ENCODE measurements around the gene PGAP3. TPM values are rescaled to one million over a fixed set of nuclear protein-coding genes. Genes with fewer than 3 reads are reported as not detected.

PGAP3 gene
- total RNA-seq, 1 donor from 2014 or later = 24.9 TPM

GRCh38 chr17:39678340-39679116, 9.3 kb downstream of the PGAP3 start:
- H3K9me3 Mint-ChIP-seq (ENCODE audit: low read depth) = no peaks in the 10 kb centered on the region
- H3K4me3 Mint-ChIP-seq (ENCODE audit: unreplicated experiment) = no peak overlapping the region
- TF ChIP-seq, protein P1, sequence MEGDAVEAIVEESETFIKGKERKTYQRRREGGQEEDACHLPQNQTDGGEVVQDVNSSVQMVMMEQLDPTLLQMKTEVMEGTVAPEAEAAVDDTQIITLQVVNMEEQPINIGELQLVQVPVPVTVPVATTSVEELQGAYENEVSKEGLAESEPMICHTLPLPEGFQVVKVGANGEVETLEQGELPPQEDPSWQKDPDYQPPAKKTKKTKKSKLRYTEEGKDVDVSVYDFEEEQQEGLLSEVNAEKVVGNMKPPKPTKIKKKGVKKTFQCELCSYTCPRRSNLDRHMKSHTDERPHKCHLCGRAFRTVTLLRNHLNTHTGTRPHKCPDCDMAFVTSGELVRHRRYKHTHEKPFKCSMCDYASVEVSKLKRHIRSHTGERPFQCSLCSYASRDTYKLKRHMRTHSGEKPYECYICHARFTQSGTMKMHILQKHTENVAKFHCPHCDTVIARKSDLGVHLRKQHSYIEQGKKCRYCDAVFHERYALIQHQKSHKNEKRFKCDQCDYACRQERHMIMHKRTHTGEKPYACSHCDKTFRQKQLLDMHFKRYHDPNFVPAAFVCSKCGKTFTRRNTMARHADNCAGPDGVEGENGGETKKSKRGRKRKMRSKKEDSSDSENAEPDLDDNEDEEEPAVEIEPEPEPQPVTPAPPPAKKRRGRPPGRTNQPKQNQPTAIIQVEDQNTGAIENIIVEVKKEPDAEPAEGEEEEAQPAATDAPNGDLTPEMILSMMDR (IDR thresholded peaks at IDR 0.05) = peak; percentile 23
- H3K27me3 Mint-ChIP-seq (ENCODE audit: low read depth) = no peaks in the 10 kb centered on the region
- DNase-seq (ENCODE audit: low spot score) = no peak
- peaks cover 47% of the 10 kb centered on the region for H3K4me1 Mint-ChIP-seq (ENCODE audit: low read depth)
- peak overlapping the region; percentile 93 for H3K27ac Mint-ChIP-seq (ENCODE audit: unreplicated experiment)
- peaks cover 6% of the 10 kb centered on the region for H3K36me3 Mint-ChIP-seq (ENCODE audit: low read depth)

DNA sequence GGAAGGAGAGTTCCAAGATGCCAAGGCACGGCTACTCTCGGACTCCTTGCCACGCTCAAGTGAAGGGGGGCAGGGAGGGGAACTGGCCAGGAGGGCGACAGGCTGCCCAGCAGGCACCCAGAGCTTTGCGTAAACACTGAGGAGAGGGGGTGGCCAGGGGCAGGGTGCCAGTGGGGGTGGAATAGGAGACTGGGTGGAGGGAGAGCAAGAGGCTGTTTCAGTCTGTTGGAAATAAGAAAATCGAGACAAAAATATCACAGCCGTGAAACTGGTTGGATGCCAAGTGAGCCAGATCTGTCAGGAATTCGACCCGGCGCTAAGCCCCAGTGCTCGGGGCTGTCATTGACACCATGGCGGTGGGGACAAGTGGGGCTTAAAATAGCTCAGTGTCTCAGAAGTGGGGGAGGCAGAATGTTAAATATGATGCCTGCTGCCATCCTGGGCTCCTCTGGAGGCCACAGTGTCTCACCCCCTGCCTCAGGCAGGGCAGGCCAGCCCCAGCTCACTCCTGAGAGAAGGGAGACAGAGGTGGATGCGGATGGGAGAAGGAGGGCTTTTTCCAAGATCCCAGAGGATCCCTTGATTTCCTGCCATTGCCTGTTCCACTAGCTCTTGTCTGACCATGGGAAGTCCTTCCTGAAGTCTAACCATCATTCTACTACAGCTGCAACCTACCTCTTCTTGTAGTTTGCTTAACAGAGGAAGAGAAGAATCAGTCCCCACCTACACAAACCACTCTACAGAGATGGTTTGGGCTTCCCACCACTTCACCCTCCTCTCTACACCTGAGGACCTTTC, 10.1 kb downstream of the PGAP3 start:
- H3K9me3 Mint-ChIP-seq (ENCODE audit: low read depth) = no peaks in the 10 kb centered on the region
- peaks cover 2% of the 10 kb centered on the region for H3K36me3 Mint-ChIP-seq (ENCODE audit: low read depth)
- H3K27me3 Mint-ChIP-seq (ENCODE audit: low read depth) = no peaks in the 10 kb centered on the region
- TF ChIP-seq, protein P1 (IDR thresholded peaks at IDR 0.05) = no peak
- peaks cover 47% of the 10 kb centered on the region for H3K4me1 Mint-ChIP-seq (ENCODE audit: low read depth)
- peak overlapping the region; percentile 48 for H3K4me3 Mint-ChIP-seq (ENCODE audit: unreplicated experiment)
- DNase-seq (ENCODE audit: low spot score) = no peak
- peak overlapping the region; percentile 93 for H3K27ac Mint-ChIP-seq (ENCODE audit: unreplicated experiment)

DNA sequence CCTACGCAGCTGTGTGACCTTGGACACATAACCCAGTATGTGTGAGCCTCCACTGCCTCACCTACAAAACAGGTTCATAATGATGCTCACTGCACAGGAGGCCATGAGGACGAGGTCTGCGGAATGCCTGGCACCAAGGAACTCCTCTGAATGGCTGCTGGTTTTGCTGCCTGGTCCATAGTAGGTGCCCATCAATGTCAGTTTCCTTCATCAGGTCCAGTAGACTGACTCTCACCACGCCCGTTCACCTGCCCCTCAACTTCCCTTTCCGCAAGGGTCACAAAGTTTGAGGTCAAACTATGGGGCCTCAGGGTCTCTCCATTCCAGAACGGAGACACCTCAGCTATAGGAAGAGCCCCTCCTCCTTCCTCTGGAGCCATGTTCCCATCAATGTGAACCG, 10.8 kb downstream of the PGAP3 start:
- H3K9me3 Mint-ChIP-seq (ENCODE audit: low read depth) = no peaks in the 10 kb centered on the region
- peak overlapping the region; percentile 93 for H3K27ac Mint-ChIP-seq (ENCODE audit: unreplicated experiment)
- no peak overlapping the region for H3K4me3 Mint-ChIP-seq (ENCODE audit: unreplicated experiment)
- H3K4me1 Mint-ChIP-seq (ENCODE audit: low read depth) = peaks cover 47% of the 10 kb centered on the region
- no peak for DNase-seq (ENCODE audit: low spot score)
- H3K36me3 Mint-ChIP-seq (ENCODE audit: low read depth) = peaks cover 2% of the 10 kb centered on the region
- peaks cover under 1% of the 10 kb centered on the region for H3K27me3 Mint-ChIP-seq (ENCODE audit: low read depth)
- TF ChIP-seq, protein P1 (IDR thresholded peaks at IDR 0.05) = no peak

DNA sequence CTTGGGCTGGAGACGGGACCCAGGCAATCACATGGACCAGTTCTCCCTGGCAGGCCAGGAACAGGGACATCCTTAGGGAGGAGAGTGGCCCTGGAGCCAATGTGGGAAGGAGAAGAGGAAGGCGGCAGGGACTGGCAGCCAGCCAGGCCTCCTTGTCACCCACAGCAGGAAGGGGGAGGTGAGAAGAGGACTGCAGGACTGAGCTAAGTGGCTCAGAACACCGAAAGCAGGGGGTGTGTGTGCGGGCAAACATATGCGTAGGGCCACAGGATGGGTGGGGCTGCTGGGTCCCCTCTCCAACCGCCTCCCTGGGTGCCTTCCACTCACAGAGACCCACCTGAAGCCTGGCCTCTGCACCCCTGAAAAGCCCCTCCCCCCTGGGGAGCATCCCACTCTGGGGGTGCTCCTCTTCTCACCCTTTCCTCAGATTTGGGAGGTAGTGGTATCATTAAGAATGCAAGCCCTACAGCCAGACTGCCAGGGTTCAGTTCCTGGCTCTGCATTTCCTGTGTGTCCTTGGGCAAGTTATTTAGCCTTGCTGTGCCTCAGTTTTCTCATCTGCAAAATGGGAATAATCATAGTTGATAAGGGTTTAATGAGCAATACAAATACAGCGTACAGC, 11.5 kb downstream of the PGAP3 start:
- Mint-ChIP-seq H3K9me3 (ENCODE audit: low read depth) (no peaks in the 10 kb centered on the region), H3K27ac (ENCODE audit: unreplicated experiment) (peak overlapping the region; percentile 86), H3K4me1 (ENCODE audit: low read depth) (peaks cover 47% of the 10 kb centered on the region), H3K4me3 (ENCODE audit: unreplicated experiment) (peak overlapping the region; percentile 22), H3K27me3 (ENCODE audit: low read depth) (peaks cover 4% of the 10 kb centered on the region), H3K36me3 (ENCODE audit: low read depth) (peaks cover 2% of the 10 kb centered on the region)
- TF ChIP-seq, protein P1 (IDR thresholded peaks at IDR 0.05) = no peak
- DNase-seq (ENCODE audit: low spot score) = no peak

All from chondrocyte (in vitro differentiated cells).